Right forelimb (tissue), 1 donor: ENCODE measurements around the gene SV2A.
A peak's percentile ranks its signal among the peaks of the same experiment; 100 is the strongest.
"Not testable (repeated sequence)": the region's sequence is repeated elsewhere in the genome, so short reads cannot be mapped to it uniquely, and the experiment has no call there.

Source experiments
- DNase-seq: peaks from one replicate; pipeline ENCODE4 v3.0.0-alpha.2; 2018

The SV2A gene

DNA sequence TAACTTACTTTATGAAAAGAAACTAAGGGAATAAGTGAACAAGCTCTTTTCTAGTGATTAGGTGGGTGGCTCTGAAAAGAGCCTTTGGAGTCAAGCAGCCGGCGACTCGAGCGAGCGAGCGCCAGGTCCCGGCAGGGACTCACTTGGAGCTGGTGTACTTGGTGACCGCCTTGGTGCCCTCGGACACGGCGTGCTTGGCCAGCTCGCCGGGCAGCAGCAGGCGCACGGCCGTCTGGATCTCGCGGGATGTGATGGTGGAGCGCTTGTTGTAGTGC, 31.6 kb downstream of the SV2A start:
- DNase-seq, result not testable (repeated sequence)

DNA sequence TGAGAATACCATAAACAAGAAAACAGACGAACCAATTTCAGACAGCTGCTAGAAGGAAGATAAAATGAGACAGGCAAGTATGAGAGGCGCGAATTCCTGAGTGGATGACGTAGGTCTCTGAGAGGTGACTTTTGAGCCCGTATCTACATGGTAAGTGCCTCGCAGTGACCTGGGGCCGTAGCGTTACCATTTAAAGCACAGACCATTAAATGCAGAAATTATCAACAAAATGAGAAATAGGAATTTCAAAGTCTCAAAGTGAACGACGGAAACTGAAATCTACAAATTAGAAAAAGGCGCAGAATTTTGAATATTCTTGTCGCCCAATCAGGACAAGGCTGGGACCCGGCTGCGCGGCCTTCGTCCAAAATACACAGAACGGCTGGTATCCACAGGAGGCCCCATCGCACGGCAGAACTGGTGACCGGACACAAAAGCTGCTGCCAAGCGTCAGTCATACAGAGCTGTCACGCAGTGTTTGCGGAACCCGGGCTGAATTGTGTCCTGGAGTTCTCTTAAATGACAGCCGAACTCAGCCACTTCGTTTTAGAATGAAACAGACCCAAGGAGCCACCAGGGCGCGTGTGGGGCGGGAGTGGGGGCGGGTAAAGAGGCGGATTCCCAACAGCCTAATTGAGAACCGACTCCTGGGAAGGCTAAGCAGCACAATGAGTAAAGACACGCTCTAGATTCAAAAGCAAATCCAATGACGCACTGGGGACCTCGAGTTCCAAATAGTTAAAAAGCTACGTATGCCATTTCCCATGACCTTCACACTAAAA, 32.1 kb downstream of the SV2A start:
- DNase-seq, result peak; percentile 89

DNA sequence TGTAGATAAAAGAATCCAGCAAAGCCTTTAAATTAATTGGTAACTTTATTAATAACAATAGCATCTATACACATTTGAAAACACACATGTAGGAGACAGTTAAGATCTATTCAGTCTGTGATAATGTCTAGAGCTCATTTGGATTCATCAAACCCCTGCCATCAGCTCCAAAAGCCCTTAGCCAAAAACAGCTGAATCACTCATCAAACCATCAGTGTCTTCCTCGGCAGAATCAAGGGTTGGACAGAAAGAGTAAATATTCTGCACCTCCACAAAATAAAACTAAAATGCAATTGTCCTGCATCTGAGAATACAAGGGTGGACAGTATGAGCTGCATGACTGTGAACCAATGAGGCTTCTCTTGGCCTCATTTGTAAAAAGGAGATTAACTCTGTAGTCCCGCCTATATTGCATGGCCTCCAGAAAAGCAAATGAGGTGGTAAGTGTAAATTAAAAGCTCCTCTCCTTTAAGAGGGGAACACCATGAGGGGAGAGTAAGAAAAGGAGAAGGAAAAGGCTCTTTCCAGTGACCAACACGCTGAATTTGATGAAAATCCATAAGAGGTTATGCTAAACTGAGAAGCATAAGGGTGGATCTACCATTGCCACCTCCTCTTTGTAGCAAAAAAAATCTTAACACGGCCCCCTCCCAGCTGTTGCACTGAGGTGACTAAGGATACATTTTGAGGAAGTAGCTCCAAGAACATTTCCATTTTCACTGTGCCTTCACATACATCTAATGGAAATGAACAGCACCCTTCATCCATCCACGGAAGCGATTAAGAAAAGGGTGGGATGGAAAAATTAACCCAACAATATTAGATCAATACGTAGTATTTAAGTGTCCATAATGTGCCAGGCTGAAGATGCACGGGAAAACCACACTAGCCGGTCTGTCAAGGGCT, 33.0 kb downstream of the SV2A start:
- DNase-seq, result no peak

GRCh38 chr1:149883598-149884247, 33.9 kb downstream of the SV2A start:
- DNase-seq, result no peak

GRCh38 chr1:149881876-149882275, 35.8 kb downstream of the SV2A start:
- no peak for DNase-seq

GRCh38 chr1:149879556-149879955, 38.1 kb downstream of the SV2A start:
- DNase-seq, result no peak

GRCh38 chr1:149877211-149877946, 40.3 kb downstream of the SV2A start:
- no peak for DNase-seq

DNA sequence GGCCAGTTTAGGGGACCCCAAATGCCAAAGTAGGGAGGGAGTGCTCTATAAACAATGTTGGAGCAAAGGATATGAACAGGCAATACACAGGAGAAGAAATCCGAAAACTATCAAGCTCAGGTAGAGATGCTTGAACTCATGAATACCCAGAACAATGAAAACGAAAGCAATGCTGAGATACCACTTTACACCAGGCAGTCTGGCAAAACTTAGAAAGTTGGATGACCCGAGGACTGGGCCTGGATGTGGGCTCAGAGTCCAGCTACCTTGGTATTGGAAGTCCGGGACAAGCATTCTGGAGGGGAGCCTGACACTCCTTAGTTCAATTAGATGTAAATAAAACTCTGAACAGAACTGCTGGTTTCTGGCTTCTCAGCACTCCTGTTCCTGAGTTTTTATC, 44.6 kb downstream of the SV2A start:
- DNase-seq, result not testable (repeated sequence)

- DNase-seq, result not testable (repeated sequence)
Observed at GRCh38 chr1:149866887-149867286, 50.8 kb downstream of the SV2A start.

- not testable (repeated sequence) for DNase-seq
Observed at GRCh38 chr1:149861497-149862054, 56.1 kb downstream of the SV2A start.

GRCh38 chr1:149860684-149861496, 56.8 kb downstream of the SV2A start:
- not testable (repeated sequence) for DNase-seq

DNA sequence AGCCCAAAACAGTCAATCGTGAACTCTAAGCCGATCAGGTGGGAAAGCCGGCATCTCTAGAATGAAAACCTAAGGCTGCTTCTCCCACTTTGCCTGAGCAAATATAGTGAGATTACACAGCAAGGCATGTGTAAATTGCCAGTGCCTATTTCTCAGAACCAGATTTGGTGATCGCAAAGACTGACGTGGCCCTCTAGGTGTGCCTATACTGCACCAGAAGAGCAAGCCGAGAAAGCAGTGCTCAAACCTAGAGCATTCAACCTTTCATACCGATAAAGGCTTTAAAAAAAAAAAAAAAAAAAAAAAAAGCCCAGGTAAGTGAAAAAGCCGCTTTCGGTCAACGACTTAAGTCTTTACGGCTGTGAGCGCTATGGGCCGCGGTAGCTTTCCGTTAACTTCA, 57.4 kb downstream of the SV2A start:
- DNase-seq, result not testable (repeated sequence)
